HepG2 (cell line): Measurements from ENCODE around the gene GALNT16. TPM values are rescaled to one million over a fixed set of nuclear protein-coding genes. Genes with fewer than 3 reads are reported as not detected.

Source experiments
- ATAC-seq: fragments of 200-7000 bp; cut with Tn5 transposase; 3 replicates; pipeline ENCODE4 v1.9.1; 2020; ENCODE audit warnings: mild to moderate bottlenecking, moderate library complexity
- BruUV-seq: library from RNA; stranded (reverse); fragments of 400-500 nt; replicated peaks from 2 replicates; lab custom pipeline; 2021; lab: Mats Ljungman, UMichigan
- CTCF ChIA-PET: fragments of 300-600 bp; formaldehyde crosslinking; extraction: SDS; loops from one replicate; lab custom pipeline; 2021; ENCODE audit warnings: low total read pairs, inconsistent platforms, low intra/inter-chr PET ratio; lab: Yijun Ruan, JAX
- POLR2A ChIA-PET: fragments of 350-600 bp; sonication (Branson Sonifier 250); formaldehyde crosslinking; loops from one replicate; lab custom pipeline; 2020; ENCODE audit warnings: antibody characterized with exemption, inconsistent platforms; lab: Yijun Ruan, JAX
- DNase-seq: peaks from one replicate; pipeline ENCODE4 v3.0.0-alpha.2; 2015; ENCODE audit warnings: low spot score
- FAIRE-seq: peaks from 3 replicates; lab custom pipeline; 2011; peaks lifted over from hg19 to GRCh38; lab: Jason Lieb, UNC
- H2AFZ ChIP-seq: one replicate; pipeline ENCODE4 v1.6.1; 2011; ENCODE audit warnings: low read length, inconsistent platforms
- H3K27ac ChIP-seq: fragments of 300-600 bp; 3 replicates; pipeline ENCODE4 v1.8.0; 2011; ENCODE audit warnings: mixed run types, mild to moderate bottlenecking, mixed read lengths, low read length, inconsistent platforms; ENCODE audit not compliant: insufficient read depth; ENCODE audit errors: extremely low read length
- H3K27me3 ChIP-seq, 2 experiments: fragments of 200-600 bp in 1 of 2; 2 replicates in 1 of 2; 3 replicates in 1 of 2; pipeline versions ENCODE4 v1.6.0 to v1.8.0; 2011; ENCODE audit warnings: low read length in 2 of 2, mild to moderate bottlenecking in 2 of 2, moderate library complexity in 2 of 2, inconsistent platforms in 1 of 2; ENCODE audit not compliant: insufficient read depth in 2 of 2, control insufficient read depth in 1 of 2
- H3K36me3 ChIP-seq, 2 experiments: fragments of 200-600 bp in 1 of 2; replicated peaks in 1 of 2; 2 replicates in 1 of 2; 3 replicates in 1 of 2; pipeline versions ENCODE4 v1.5.1 to v1.8.0; 2011; ENCODE audit warnings: low read length in 2 of 2, inconsistent platforms in 1 of 2; ENCODE audit not compliant: insufficient read depth in 2 of 2, control insufficient read depth in 1 of 2
- H3K4me1 ChIP-seq: 2 replicates; pipeline ENCODE4 v1.5.1; 2012; ENCODE audit warnings: low read length, inconsistent platforms; ENCODE audit not compliant: insufficient read depth
- H3K4me2 ChIP-seq: 2 replicates; pipeline ENCODE4 v1.6.0; 2011; ENCODE audit warnings: low read depth, low read length, inconsistent platforms
- H3K4me3 ChIP-seq, 3 experiments: fragments of 200-600 bp in 1 of 3; sonication (generic), shearing (Covaris generic) in 1 of 3; replicated peaks in 1 of 3; 2 replicates each; pipeline ENCODE4 v1.5.1; 2011 to 2016; ENCODE audit warnings: low read length in 3 of 3, inconsistent platforms in 2 of 3, low read depth in 2 of 3, mild to moderate bottlenecking in 2 of 3, control low read depth in 1 of 3, mixed read lengths in 1 of 3; ENCODE audit not compliant: insufficient read depth in 1 of 3
- H3K79me2 ChIP-seq: one replicate; pipeline ENCODE4 v1.6.1; 2011; ENCODE audit warnings: low read length, inconsistent platforms; ENCODE audit not compliant: insufficient read depth
- H3K9ac ChIP-seq: 2 replicates; pipeline ENCODE4 v1.6.0; 2011; ENCODE audit warnings: mild to moderate bottlenecking, low read depth, low read length, inconsistent platforms; ENCODE audit not compliant: insufficient read depth
- H3K9me3 ChIP-seq: 2 replicates; pipeline ENCODE4 v1.5.1; 2012; ENCODE audit warnings: mild to moderate bottlenecking, low read length
- H4K20me1 ChIP-seq: 2 replicates; pipeline ENCODE4 v1.6.0; 2011; ENCODE audit warnings: inconsistent platforms, mild to moderate bottlenecking, low read length, moderate library complexity; ENCODE audit not compliant: insufficient read depth
- CCDC6 ChIP-seq: sonication (generic); formaldehyde crosslinking; IDR thresholded peaks from 2 replicates; pipeline ENCODE4 v1.8.1; 2022; ENCODE audit warnings: mild to moderate bottlenecking, missing genetic modification reagents, moderate library complexity
- JARID2 ChIP-seq: sonication (generic); formaldehyde crosslinking; IDR thresholded peaks from 2 replicates; pipeline ENCODE4 v1.8.1; 2023; ENCODE audit warnings: missing genetic modification reagents, inconsistent platforms; ENCODE audit not compliant: insufficient replicate concordance
- SIX1 ChIP-seq: sonication (generic); formaldehyde crosslinking; IDR thresholded peaks from 2 replicates; pipeline ENCODE4 v1.4.0; 2020; ENCODE audit warnings: missing genetic modification reagents, borderline replicate concordance
- SMARCC2 ChIP-seq: fragments of 450-650 bp; IDR thresholded peaks from 2 replicates; pipeline ENCODE4 v1.6.1; 2017; ENCODE audit warnings: antibody characterized with exemption, mild to moderate bottlenecking
- SNRNP70 ChIP-seq: fragments of 200-400 bp; formaldehyde crosslinking; IDR thresholded peaks from 2 replicates; pipeline ENCODE4 v1.6.1; 2017; ENCODE audit warnings: mild to moderate bottlenecking, low read depth, low read length, moderate library complexity
- ZBTB1 ChIP-seq: sonication (generic); formaldehyde crosslinking; IDR thresholded peaks from 2 replicates; pipeline ENCODE4 v1.4.0; 2020; ENCODE audit warnings: missing genetic modification reagents, borderline replicate concordance
- ZNF343 ChIP-seq: sonication (generic); formaldehyde crosslinking; IDR thresholded peaks from 2 replicates; pipeline ENCODE4 v1.4.0; 2020; ENCODE audit warnings: mild to moderate bottlenecking, missing genetic modification reagents
- ZNF496 ChIP-seq: sonication (generic); formaldehyde crosslinking; IDR thresholded peaks from 2 replicates; pipeline ENCODE4 v1.8.1; 2023; ENCODE audit warnings: mild to moderate bottlenecking, moderate library complexity, missing genetic modification reagents; ENCODE audit not compliant: insufficient replicate concordance
- WGBS: methylation state at CpG from one replicate; pipeline ENCODE4 v1.1.6; 2017; ENCODE audit warnings: low lambda C conversion rate; 5-methylcytosine and 5-hydroxymethylcytosine counted together
- in situ Hi-C: cut with HindIII; loops from 2 replicates; pipeline ENCODE4 v1.10.0; 2017; ENCODE audit warnings: low pct_unique_long_range_greater_than_20kb; ENCODE audit not compliant: extremely low pct_ligation_motif_present
- intact Hi-C: fragments of 100-400 bp; cut with micrococcal nuclease; formaldehyde crosslinking; loops from one replicate; pipeline ENCODE4 v1.10.0; 2022; ENCODE audit not compliant: unreplicated experiment
- polyA plus RNA-seq, 8 experiments: library from polyadenylated mRNA; depleted of rRNA in 3 of 8; stranded (reverse) in 7 of 8; unstranded in 1 of 8; fragments of >200 nt; fragmentation: Illumina TruSeq in 4 of 8; extraction: Trizol in 4 of 8; gene quantifications; 2 replicates each; pipeline versions ENCODE4 v1.2.1 to v1.2.3, GENCODE V29; 2011 to 2016; ENCODE audit warnings: low read depth in 4 of 8, missing spikeins in 1 of 8, mixed read lengths in 1 of 8; ENCODE audit not compliant: insufficient read depth in 1 of 8
- total RNA-seq, 5 experiments: library from RNA; depleted of rRNA; stranded (reverse); fragments of >200 nt; fragmentation: Illumina TruSeq; extraction: Trizol; gene quantifications; 2 replicates each; pipeline ENCODE4 v1.2.3, GENCODE V29; 2016; ENCODE audit warnings: low read depth in 1 of 5

GALNT16 gene
- total and polyA plus RNA-seq, 2 of the 13 experiments (the other 11 are each of a cell fraction or from before 2014, with no cell fraction given), result 0.54 to 0.82 TPM

GRCh38 chr14:69288956-69289705, 29.2 kb downstream of the GALNT16 start:
- Histone ChIP-seq H3K27me3 (0 out of 5 replicates have a peak, but pooled peaks cover 0 to 2% of the 10 kb centered on the region in 2 experiments), H3K27ac (no peak overlapping the region), H3K9ac (no peak overlapping the region), H3K79me2 (no peaks in the 10 kb centered on the region), H3K36me3 (no peaks in the 10 kb centered on the region), H3K9me3 (no peaks in the 10 kb centered on the region), H3K4me3 (no peak overlapping the region), H2AFZ (no peak overlapping the region), H3K4me2 (no peak overlapping the region), H4K20me1 (no peaks in the 10 kb centered on the region), H3K4me1 (peaks cover 25% of the 10 kb centered on the region)
- TF ChIP-seq JARID2 (CRISPR knock-in tag), result no peak
- TF ChIP-seq SMARCC2, result no peak
- no peak for TF ChIP-seq ZNF343 (CRISPR knock-in tag)
- no peak for TF ChIP-seq ZNF496
- no peak for TF ChIP-seq ZBTB1 (CRISPR knock-in tag)
- no peak for TF ChIP-seq CCDC6 (CRISPR knock-in tag)
- no peak for TF ChIP-seq SIX1 (CRISPR knock-in tag)
- no peak for TF ChIP-seq SNRNP70
- in situ Hi-C loops (no loop called here), intact Hi-C loops (loop anchor here (1.0 kb wide), 1 partner anchor 47 kb away; no protein-coding TSS in a partner anchor)
- ChIA-PET POLR2A (no interaction called here), CTCF (no interaction called here)
- 15% methylated on average over 8 of the region's 9 CpGs for WGBS
- DNase-seq (no peak), FAIRE-seq (no peak), ATAC-seq (no peak)
- BruUV-seq, result no TSS peak
